NK-92 (cell line): ENCODE measurements around the gene FER1L5.
A peak's percentile ranks its signal among the peaks of the same experiment; 100 is the strongest.
"Not testable (repeated sequence)": the region's sequence is repeated elsewhere in the genome, so short reads cannot be mapped to it uniquely, and the experiment has no call there.

Experiments
- DNase-seq: peaks from one replicate; lab custom pipeline; 2025; ENCODE audit not compliant: unreplicated experiment; lab: John Stamatoyannopoulos, UW

Gene FER1L5

DNA sequence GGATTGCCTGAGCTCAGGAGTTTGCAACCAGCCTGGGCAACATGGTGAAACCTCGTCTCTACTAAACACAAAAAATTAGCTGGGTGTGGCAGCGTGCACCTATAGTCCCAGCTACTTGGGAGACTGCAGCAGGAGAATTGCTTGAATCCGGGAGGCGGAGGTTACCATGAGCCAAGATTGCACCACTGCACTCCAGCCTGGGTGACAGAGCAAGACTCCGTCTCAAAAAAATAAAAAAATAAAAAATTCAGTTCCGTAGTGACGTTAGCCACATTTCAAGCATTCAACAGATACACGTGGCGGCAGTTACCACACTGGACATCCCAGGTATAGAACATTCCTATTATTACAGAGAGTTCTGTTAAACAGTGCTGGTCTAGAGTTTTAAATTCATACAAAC lies 8.9 kb upstream of the FER1L5 start:
- DNase-seq: no peak

DNA sequence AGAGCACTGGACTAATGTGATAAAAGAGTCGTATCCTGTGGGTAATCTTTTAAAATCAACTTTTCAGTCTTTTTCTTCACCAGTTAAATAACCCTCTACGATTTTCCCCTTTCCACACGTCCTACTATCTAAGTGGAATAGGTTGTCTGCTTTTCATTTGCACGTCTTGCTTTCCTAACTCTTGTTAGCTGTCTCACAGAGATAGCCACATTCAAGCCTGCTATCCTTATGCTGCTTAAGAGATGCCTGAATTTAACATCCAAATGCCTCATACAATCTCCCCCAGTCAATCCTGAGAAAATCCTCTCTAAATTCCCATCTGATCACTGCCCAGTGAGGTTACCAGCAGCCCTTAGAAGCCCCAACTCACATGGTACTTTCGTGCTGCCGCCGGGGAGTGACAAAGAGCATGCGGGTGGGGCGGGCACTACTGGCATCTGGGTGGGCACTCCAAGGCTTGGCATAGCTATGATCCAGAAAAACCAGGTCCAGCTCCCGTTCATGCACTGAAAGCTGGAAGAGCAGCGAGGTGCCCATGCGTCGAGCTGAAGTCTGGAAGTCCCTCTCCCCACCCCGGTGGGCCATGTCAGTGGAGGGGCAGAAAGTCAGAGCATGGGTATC lies 5.9 kb upstream of the FER1L5 start:
- DNase-seq: no peak

DNA sequence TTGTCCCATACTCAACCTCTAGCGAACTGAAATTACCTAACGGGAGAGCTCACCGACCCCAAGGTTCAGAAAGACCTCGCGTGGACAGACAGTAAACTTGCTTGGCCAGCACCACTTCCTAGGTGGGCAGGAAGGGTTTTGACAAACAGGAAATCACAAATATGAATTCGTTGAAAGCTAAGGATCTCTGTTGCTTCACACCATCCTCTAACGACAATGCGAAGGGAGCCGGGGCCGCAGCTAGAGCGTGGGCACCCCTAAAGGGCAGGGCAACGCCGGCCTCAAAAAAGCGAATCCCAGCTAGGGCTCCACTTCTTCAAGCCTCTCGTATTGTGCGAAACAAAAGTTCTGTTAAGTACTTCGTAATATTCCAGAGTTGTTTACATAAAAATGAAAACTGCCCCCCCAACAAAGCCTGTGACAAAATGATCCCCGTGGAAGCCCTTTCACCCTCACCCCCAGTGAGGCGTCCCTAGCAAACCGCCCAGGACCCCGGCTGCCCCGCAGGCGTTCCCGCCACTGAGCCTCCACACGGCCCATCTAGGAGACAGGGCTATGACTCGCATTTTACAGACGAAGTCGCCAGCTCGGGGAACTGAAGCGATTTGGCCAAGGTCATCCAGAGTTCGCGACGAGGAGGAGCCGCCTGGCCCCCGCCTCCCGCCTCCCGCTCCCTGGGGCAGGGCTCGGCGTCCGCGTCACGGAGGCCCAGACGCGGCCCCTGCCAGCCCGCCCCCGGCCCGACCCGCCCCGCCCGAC lies 5.0 kb upstream of the FER1L5 start:
- no peak for DNase-seq

DNA sequence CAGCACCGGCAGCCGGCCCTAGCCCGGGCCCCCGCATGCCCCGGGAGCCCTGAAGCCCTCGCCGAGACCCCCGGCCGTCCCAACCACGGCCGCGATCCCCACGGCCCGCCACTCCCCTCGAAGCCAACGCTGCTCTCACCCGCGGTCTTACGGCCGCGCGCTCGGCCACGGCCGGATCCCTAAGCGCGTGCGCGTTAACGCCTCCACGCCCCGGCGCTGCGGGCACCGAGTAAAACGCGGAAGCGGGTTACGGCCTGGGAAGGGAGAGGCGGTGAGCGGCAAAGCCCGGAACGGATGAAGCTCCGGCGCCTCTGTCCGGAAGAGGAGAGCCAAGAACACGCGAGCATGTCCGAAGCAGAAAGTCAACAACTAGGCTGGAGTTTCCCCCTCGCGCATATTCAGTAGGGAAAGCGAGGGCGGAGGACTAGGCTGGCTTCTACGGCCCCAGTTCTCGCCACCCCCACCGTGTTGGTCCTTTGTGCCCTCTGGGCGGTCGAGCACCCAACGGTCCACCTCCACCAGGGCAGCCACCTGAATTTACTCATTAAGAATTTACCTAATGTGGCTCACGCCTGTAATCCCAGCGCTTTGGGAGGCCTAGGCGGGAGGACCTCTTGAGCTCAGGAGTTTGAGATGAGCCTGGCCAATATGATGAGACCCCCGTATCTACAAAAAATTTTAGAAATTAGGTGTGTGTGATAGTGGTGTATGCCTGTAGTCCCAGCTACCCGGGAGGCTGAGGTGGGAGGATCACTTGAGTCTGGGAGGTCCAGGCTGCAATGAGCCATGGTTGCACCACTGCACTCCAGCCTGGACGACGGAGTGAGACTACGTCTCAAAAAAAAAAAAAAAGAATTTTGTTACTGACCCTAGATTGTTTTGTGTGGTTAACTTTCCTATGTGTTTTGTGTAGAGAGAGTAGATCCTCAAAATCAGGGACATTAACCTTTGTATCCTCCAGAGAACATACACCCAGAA lies 4.1 kb upstream of the FER1L5 start, which contains the start of gene KANSL3:
Gene KANSL3 (minus strand): TSS at position 169 of the 978 bp plus-strand sequence. CDS start 1,177 bp downstream, outside the sequence.
- peak; percentile 6 for DNase-seq

DNA sequence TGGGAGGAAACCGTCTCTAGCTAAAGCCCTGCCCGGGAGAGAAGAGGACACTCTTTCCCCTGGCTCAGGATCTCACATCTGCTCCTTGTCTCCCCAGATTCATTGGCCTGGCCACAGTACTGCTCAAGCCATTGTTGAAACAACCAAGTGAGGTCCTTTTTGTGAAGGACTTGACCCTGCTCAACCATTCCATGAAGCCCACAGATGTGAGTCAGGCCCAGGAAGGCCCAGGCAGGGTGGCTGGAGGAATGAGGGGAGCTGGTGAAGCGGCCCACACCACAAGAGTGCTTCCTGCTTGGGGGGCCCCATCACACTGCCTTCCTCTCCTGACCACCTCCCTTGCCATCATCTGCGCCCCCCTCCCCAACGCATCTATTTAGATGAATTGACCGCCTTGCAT lies 5.1 kb downstream of the FER1L5 start:
- no peak for DNase-seq

DNA sequence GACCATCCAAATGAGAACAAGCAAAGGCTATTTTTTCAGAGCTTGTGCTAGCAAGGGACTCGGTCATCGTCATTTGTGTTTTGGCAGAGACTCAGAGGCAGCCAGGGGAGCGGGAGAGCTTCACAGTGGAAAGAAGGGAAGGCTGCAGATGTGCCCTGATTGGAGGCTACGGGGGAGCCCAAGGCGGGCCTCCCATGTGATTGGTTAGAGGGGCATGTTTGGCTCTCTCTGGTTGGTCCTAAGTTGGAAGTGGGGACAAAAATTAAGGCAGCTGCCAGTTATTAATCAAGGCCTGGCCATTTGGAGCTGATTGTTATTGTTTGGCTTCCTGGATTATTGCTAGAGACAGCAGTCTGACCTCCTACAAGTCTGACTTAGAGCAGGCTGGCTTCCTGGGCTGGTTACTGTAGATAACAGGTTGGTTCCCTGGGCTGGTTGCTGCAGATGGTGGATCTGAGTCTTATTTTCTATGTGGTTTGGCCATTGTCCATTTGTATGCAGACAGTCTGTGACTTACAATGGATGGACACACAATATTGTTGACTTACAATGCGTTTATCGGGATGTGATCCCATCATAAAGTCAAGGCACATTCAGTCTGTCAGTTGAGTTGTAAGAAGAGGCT lies 5.9 kb downstream of the FER1L5 start:
- no peak for DNase-seq

DNA sequence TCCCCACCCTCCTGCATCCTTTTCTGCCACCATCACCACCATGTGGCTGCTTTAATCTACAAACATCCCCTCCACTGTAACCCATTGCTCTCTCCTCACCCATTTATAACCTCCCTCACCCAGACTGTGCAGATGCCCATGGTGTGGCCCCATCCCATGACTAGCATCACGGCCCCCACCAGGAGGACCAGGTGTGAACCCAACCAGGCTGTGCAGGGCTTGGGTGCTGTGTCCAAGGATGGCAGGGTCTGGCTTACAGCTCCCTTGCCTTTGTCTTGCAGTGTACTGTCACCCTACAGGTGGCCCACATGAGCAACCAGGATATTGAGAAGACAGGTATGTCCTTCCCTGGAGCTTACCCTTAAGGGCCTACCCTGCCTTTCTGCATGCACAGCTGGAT lies 6.8 kb downstream of the FER1L5 start:
- no peak for DNase-seq

DNA sequence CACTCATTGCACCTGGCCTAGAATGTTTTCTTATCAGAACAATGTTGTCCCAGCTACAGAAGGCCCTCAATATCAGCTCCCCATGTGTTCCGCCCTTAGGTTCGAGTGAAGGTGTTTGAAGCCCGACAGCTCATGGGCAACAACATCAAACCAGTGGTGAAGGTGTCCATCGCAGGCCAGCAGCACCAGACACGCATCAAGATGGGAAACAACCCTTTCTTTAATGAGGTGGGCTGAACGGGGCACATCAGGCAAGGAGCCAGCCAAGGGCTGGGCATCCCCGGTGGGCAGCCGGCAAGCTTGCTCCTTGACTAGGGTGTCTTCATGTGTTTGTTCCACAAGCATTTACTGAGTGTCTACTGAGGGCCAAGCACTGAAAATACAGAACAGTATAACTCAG lies 9.2 kb downstream of the FER1L5 start:
- no peak for DNase-seq

DNA sequence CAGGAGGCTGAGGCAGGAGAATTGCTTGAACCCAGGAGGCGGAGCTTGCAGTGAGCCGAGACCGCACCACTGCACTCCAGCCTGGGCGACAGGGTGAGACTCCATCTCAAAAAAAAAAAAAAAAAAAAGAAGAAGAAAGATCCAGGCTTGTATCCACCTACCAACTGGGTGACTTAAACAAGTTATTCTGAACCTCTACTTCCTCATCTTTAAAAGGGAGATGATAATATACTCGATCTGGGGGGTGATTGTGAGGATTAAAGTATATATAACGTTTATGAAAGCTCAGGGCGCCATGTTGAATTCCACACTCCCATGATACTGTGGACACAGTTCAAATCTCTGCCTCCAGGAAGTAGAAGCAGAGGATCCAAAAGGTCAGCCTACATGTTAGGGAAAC lies 12.2 kb downstream of the FER1L5 start:
- not testable (repeated sequence) for DNase-seq

DNA sequence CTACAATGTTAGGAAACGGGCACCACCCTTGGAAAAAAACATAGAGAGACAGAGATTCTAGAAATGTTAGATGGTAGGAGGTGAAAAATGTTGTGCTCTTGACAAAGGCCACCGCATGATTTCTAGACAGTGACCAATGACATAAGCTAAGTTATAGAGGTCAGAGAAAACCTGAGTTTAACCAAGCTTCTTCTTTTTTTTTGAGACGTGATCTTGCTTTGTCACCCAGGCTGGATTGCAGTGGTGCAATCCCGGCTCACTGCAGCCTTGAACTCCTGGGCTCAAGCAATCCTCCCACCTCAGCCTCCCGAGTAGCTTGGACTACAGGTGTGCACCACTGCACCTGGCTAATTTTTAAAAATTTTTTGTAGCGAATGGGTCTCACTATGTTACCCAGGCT lies 13.0 kb downstream of the FER1L5 start:
- no peak for DNase-seq

DNA sequence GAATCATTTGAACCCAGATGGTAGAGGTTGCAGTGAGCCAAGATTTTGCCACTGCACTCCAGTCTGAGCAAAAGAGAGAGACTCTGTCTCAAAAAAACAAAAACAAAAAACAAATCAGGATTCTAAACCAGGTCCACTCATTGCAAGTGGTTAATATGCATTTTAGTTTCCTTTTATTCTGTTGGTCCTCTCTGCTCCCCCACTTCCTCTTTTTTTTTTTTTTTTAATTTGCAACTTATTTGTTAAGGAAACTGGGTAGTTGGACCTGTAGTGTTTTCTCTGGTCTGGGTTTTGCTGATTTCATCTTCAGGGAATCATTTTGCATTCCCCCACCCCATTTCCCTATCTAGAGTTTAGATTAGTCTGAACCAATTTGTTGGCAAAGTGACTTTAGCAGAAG lies 14.0 kb downstream of the FER1L5 start:
- no peak for DNase-seq

DNA sequence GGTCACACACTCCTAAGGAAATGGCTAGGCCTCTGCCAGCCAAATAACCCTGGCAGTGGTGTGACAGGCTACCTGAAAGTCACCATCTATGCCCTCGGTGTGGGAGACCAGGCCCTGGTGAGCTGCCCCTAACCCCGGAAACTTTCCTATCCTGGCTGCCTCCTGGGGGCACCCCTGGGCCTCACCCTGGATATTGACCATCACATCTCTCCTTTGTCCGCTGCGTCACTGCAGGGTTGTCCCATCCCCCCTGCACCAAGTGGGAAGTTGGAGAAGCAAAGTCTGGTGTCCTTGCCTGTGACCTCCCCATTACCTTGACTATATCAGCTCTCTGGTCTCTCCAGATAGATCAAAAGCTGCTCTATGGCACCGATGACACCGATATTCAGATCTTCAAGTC lies 18.8 kb downstream of the FER1L5 start:
- DNase-seq: no peak

DNA sequence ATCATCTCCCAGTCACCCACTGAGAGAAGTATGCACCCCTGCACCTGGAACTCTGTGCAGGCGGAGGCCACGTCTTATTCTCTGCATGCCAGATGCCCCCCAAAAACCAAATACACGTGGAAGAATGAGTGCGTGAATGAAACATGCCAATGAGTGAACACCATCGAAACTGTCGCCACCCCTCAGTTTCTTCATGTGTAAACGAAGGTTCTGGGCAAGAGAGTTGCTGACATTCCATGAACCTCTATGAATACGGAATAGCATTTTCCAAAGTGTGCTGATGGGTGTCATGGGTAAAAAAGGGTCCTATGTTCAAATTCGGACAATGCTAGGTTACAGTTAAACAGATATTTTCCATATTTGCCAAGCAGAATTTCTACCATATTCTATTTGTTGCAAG lies 19.8 kb downstream of the FER1L5 start:
- DNase-seq: no peak

DNA sequence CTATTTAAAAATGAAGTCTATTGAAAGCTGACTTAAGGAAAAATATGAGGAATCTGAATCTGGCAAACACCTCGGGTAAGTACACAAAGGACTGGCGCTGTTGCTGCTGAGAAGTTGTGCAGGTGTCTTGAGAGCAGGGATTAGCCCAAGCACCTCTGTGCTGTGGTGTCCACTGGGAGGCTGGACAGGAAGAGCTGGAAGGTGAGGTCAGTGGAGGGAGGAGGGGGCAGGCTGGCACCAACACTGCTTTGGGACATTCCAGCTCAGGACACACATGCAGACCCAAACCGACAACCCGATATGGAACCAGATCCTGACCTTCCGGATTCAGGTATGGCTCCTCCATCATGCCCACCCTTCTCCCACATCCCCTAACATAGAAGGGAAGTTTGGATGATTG lies 20.6 kb downstream of the FER1L5 start:
- no peak for DNase-seq

DNA sequence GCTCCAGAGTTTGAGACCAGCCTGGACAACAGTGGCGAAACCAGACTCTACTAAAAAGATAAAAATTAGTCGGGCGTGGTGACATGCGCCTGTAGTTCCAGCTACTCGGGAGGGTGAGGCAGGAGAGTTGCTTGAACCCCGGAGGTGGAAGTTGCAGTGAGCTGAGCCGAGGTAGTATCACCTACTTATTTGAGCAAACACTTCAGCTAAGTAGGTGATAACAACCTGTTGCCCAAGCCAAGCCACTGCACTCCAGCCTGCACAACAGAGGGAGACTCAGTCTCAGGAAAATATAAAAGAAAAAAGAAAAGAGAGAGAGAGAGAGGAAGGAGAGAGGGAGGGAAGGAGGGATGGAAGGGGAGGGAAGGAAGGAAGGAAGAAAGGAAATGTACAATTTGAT lies 21.3 kb downstream of the FER1L5 start:
- no peak for DNase-seq

DNA sequence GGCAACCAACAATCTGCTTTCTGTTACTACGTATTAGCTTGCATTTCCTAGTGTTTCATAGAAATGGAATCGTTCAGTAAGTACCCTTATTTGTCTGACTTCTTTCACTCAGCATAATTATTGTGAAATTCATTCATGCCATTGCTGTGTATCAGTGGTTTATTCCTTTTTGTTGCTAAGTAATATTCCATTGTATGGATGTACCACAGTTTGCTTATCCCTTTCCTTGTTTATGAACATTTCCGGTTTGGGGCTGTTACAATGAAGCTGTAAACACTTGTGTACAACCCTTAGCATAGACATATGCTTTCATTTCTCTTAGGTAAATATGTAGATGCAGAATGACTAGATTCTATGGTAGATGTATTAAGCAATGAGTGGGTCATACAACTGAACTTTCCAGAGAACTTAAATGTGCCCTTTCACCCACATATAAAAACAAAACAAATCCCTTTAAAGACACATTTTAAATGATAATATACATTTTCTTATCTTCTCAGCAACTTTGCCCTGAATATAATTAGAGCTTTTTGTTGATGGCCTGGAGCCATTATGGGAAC lies 21.9 kb downstream of the FER1L5 start:
- DNase-seq: no peak

DNA sequence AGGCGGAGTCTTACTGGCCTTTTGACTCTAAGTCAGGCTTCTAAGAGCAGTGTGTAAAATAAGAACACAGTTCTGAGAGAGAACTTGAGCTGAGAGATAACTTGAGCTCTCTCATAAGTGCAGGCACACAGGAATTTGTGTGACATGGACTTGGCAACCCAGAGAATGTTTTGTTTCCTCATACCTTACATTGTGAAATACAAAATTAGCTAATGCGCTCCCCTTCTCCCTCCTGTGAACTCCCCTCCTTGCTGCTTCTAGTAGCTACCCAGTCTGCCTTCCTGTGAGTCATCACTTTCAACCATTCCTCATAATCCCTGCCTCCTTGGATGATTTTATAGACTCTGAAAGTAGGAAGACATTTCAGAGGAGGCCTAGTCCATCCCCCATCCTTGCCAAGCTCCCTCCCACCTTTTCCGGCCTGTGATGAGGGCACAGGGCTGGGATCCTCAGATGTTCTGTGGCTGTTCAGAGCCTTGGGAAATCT lies 22.6 kb downstream of the FER1L5 start:
- DNase-seq: no peak

DNA sequence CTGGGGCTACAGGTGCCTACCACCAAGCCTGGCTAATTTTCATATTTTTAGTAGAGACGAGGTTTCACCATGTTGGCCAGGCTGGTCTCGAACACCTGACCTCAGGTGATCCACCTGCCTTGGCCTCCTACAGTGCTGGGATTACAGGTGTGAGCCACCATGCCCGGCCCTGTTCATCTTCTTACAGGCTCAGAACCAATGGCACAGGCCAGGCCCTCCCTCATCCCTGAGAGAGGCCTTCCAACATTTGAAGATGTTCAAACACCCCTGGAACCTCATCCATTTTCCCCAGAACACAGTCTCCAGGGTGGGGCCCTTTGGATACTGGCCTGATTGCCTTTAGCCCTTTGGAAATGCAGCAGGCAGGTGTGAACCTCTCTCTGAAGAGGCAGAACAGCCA lies 23.2 kb downstream of the FER1L5 start:
- DNase-seq: not testable (repeated sequence)

DNA sequence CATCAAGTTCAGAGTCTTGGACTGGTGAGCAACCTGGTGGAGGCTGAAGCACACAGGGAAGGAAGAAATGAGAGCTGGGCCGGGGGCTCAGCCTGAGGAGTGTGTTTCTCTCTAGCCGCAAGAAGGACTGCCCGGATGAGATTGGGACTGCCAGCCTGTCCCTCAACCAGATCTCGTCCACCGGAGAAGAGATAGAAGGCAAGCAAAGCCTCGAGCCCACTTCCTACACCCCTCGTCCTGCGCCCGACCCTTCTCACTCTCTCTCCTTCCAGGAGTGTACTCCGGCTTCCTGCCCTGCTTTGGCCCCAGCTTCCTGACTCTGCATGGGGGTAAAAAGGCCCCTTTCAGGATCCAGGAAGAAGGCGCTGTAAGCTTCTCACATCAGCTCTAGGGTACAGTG lies 26.2 kb downstream of the FER1L5 start:
- no peak for DNase-seq

DNA sequence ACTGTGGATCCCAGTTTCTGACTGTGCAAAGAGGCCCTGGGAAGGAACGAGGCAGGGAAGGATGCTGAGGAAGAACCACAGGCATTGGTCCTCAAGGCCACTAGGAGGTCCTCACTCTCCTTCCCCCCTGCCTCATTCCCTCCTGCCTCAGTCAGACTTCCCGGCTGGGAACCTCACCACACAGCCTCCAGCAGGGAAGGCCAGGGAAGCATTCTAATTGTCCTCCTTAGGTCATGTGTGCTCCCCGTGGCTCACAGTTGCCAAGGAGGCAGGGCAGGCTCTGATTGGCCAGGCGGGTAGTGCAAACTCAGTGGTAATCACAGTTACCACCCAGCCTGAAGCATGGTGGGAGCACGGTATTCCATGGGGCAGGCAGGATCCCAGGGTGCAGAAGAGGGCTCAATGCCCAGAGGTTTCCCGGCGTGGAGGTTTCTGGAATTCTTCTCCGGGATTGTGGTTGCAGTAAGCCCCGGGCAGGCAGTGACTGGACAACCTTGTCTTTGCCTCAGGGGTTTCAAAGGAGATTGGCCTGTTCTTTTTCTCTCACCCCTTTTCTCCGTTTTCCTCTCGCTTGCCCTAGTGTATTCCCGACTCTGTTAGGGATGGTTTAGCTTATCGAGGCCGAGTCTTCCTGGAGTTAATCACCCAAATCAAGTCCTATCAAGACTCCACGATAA lies 27.1 kb downstream of the FER1L5 start:
- no peak for DNase-seq
